ENCODE data around the gene USP2. TPM values are rescaled to one million over a fixed set of nuclear protein-coding genes. Genes with fewer than 3 reads are reported as not detected.

The USP2 gene
- total RNA-seq, 2 donors from 2014 or later: 7.9 to 11.6 TPM

- Histone ChIP-seq H3K27ac (no peak overlapping the region), H3K27me3 (no peaks in the 10 kb centered on the region), H3K9ac (ENCODE audit: low read depth in 2 of 2, low read length in 2 of 2) (peak overlapping the region; percentile 12 to 19), H3K36me3 (no peaks in the 10 kb centered on the region), H3K4me3 (peak overlapping the region; percentile 40), H3K9me3 (no peaks in the 10 kb centered on the region), H3K4me1 (peaks cover 17% of the 10 kb centered on the region)
- no peak for TF ChIP-seq CTCF (IDR thresholded peaks at IDR 0.05)
- peak; percentile 70 for DNase-seq
- intact Hi-C loops (cut with DNase I): no loop called here
Measured at GRCh38 chr11:119363851-119364590, 17.5 kb downstream of the USP2 start.

- DNase-seq: no peak
- TF ChIP-seq CTCF (IDR thresholded peaks at IDR 0.05): no peak
- Histone ChIP-seq H3K9ac (ENCODE audit: low read depth in 2 of 2, low read length in 2 of 2) (peak overlapping the region; percentile 12 to 19), H3K36me3 (no peaks in the 10 kb centered on the region), H3K4me1 (peaks cover 17% of the 10 kb centered on the region), H3K27me3 (no peaks in the 10 kb centered on the region), H3K4me3 (peak overlapping the region; percentile 40), H3K9me3 (no peaks in the 10 kb centered on the region), H3K27ac (no peak overlapping the region)
- intact Hi-C loops (cut with DNase I): no loop called here
Measured at GRCh38 chr11:119363081-119363850, 18.2 kb downstream of the USP2 start.

- peak overlapping the region; percentile 12 to 19 for H3K9ac ChIP-seq (ENCODE audit: low read depth in 2 of 2, low read length in 2 of 2)
- DNase-seq: no peak
- no peaks in the 10 kb centered on the region for H3K27me3 ChIP-seq
- H3K9me3 ChIP-seq: no peaks in the 10 kb centered on the region
- intact Hi-C loops (cut with DNase I): no loop called here
- H3K4me1 ChIP-seq: peaks cover 12% of the 10 kb centered on the region
- peak overlapping the region; percentile 40 for H3K4me3 ChIP-seq
- no peaks in the 10 kb centered on the region for H3K36me3 ChIP-seq
- TF ChIP-seq CTCF (IDR thresholded peaks at IDR 0.05): no peak
- no peak overlapping the region for H3K27ac ChIP-seq
Measured at GRCh38 chr11:119362741-119363080, 18.8 kb downstream of the USP2 start.

GRCh38 chr11:119361941-119362725 is 19.4 kb downstream of the USP2 start:
- no peak for TF ChIP-seq CTCF (IDR thresholded peaks at IDR 0.05)
- H3K9me3 ChIP-seq: no peaks in the 10 kb centered on the region
- intact Hi-C loops (cut with DNase I): no loop called here
- peak overlapping the region in 1 of 2 donors; percentile 19 for H3K9ac ChIP-seq (ENCODE audit: low read depth in 2 of 2, low read length in 2 of 2)
- no peaks in the 10 kb centered on the region for H3K27me3 ChIP-seq
- no peak overlapping the region for H3K27ac ChIP-seq
- no peak for DNase-seq
- peaks cover 7% of the 10 kb centered on the region for H3K4me1 ChIP-seq
- H3K4me3 ChIP-seq: peak overlapping the region; percentile 40
- H3K36me3 ChIP-seq: no peaks in the 10 kb centered on the region

GRCh38 chr11:119361056-119361787 is 20.3 kb downstream of the USP2 start:
- Histone ChIP-seq H3K36me3 (no peaks in the 10 kb centered on the region), H3K4me3 (no peak overlapping the region), H3K9ac (ENCODE audit: low read depth in 2 of 2, low read length in 2 of 2) (no peak overlapping the region), H3K9me3 (no peaks in the 10 kb centered on the region), H3K27ac (no peak overlapping the region), H3K27me3 (no peaks in the 10 kb centered on the region), H3K4me1 (peaks cover 6% of the 10 kb centered on the region)
- TF ChIP-seq CTCF (IDR thresholded peaks at IDR 0.05): no peak
- DNase-seq: no peak
- intact Hi-C loops (cut with DNase I): no loop called here
